DND-41 (cell line): ENCODE data around the gene CCDC201.
"Not testable (repeated sequence)": the region's sequence is repeated elsewhere in the genome, so short reads cannot be mapped to it uniquely, and the experiment has no call there.

ENCODE experiments used
- CTCF ChIP-seq: IDR thresholded peaks from 2 replicates; pipeline ENCODE4 v1.5.1; 2012; ENCODE audit warnings: borderline replicate concordance, low read length, moderate library complexity, mild to moderate bottlenecking; ENCODE audit not compliant: poor library complexity, severe bottlenecking; ENCODE audit errors: extremely low read depth
- EZH2 ChIP-seq: IDR thresholded peaks from 3 replicates; pipeline ENCODE4 v1.6.1; 2012; ENCODE audit warnings: borderline replicate concordance, low read depth, mild to moderate bottlenecking, moderate library complexity, low read length, inconsistent platforms; ENCODE audit not compliant: severe bottlenecking

DNA sequence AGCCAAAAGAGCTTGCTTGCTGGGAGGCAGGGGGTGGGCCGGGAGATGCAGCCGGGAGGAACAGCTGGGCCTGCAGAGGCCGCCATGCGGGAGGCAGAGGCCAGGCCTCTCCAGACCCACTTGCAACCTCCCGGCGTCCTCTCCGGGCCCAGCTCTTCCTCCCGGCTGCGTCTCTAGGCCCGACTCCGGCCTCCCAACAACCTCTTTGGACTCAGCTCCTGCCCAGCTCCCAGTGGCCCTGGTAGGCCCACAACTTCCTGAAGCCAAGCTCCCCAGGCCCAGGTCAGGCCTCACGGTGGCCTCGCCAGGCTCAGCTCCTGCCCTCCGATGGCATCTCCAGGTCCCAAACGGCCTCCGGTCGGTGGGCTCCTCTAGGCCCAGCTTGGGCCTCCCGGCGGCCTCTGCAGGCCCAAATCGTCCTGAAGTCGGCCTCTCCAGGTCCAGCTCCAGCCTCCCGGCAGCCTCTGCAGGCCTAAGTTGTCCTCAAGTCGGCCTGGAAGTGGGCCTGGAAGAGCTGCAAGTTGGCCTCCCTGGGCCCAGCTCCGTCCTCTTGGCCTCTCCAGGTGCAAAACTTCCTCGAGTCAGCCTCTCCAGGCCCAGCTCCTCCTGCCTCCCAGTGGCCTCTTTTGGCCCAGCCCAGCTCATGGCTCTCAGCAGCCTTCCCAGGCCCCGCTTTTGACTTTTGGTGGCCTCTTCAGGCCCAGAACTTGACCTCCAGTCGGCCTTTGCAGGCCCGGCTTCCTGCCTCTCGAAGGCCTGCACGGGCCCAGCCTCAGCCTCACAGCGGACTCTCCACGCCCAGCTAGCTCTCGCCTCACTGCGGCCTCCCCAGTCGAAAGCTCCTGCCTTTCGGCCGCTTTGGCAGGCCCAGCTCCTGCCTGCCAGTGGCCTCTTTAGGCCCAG, 58.4 kb downstream of the CCDC201 start:
- not testable (repeated sequence) for TF ChIP-seq CTCF, EZH2
